RWPE2 (cell line): Measurements from ENCODE around the gene TSPAN2.

ENCODE experiments used
- ATAC-seq: fragments of 200-7000 bp; cut with Tn5 transposase; 3 replicates; pipeline ENCODE4 v1.9.1; 2021; ENCODE audit warnings: low read depth
- DNase-seq: peaks from one replicate; pipeline ENCODE4 v3.0.0-alpha.2; 2020; ENCODE audit warnings: low spot score
- H3K27ac ChIP-seq: fragments of 450-650 bp; 2 replicates; pipeline ENCODE4 v1.5.1; 2017; ENCODE audit warnings: mild to moderate bottlenecking; ENCODE audit not compliant: poor library complexity, severe bottlenecking
- H3K27me3 ChIP-seq: fragments of 250-450 bp; sonication (Bioruptor Pico); 2 replicates; pipeline ENCODE4 v1.5.1; 2021; ENCODE audit warnings: mild to moderate bottlenecking, moderate library complexity; ENCODE audit not compliant: insufficient read depth, poor library complexity, severe bottlenecking
- H3K36me3 ChIP-seq: fragments of 250-450 bp; sonication (Bioruptor Pico); 2 replicates; pipeline ENCODE4 v1.5.1; 2020; ENCODE audit warnings: low read depth, mild to moderate bottlenecking, moderate library complexity
- H3K4me1 ChIP-seq: fragments of 250-450 bp; sonication (Bioruptor Pico); 2 replicates; pipeline ENCODE4 v1.5.1; 2021; ENCODE audit warnings: mild to moderate bottlenecking, moderate library complexity; ENCODE audit not compliant: insufficient read depth, poor library complexity, severe bottlenecking
- H3K4me3 ChIP-seq: fragments of 250-450 bp; sonication (Bioruptor Pico); 2 replicates; pipeline ENCODE4 v1.5.1; 2021; ENCODE audit warnings: mild to moderate bottlenecking, moderate library complexity; ENCODE audit not compliant: severe bottlenecking
- H3K9me3 ChIP-seq: fragments of 250-450 bp; sonication (Bioruptor Pico); 2 replicates; pipeline ENCODE4 v1.5.1; 2021; ENCODE audit warnings: mild to moderate bottlenecking, moderate library complexity; ENCODE audit not compliant: severe bottlenecking
- TF ChIP-seq, protein P1 (sequence below): fragments of 450-650 bp; IDR thresholded peaks from one replicate; pipeline ENCODE4 v1.5.1; 2017; ENCODE audit warnings: mild to moderate bottlenecking, moderate library complexity; ENCODE audit not compliant: poor library complexity, severe bottlenecking

Gene TSPAN2

DNA sequence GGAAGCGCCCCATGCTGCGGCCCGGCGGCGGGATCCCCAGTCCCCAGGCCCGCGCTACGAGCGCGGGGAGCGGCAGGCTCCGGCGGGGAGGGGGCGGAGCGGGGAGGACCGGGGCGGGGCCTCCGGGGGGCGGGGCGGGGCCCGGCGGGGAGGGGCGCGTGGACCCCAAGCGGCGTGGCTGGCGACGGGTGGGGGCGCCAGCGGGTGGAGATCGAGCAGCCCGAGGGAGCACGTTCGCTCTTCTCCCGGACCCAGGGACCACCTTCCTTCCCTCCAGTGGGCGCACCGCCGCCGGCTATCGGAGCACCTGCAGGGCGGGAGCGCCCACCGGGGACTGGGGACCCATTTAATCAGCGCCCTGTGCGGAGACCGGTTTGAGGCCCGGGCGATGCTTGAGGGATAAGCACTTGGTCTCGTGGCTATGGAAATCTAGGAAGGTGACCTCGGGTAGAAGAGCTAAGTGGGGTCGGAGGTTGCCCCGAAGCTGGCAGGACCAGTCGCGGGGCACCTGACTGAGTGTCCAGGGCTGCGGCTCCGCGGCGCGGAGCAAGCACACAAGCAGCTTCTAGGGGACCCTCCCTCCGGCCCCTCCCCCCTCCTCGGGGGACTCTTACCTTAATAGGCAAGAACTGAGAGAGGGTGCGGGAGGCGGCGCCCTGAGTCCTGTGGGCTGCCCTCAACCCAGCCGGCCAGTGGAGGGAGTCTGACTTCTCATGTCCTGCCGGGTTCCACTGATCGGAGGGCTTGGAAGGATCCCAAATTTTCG, at the start of gene TSPAN2:
TSS of gene TSPAN2 (minus strand) at position 84 of the 766 bp plus-strand sequence. CDS start at position 13, 71 bp downstream.
- TF ChIP-seq, protein P1, sequence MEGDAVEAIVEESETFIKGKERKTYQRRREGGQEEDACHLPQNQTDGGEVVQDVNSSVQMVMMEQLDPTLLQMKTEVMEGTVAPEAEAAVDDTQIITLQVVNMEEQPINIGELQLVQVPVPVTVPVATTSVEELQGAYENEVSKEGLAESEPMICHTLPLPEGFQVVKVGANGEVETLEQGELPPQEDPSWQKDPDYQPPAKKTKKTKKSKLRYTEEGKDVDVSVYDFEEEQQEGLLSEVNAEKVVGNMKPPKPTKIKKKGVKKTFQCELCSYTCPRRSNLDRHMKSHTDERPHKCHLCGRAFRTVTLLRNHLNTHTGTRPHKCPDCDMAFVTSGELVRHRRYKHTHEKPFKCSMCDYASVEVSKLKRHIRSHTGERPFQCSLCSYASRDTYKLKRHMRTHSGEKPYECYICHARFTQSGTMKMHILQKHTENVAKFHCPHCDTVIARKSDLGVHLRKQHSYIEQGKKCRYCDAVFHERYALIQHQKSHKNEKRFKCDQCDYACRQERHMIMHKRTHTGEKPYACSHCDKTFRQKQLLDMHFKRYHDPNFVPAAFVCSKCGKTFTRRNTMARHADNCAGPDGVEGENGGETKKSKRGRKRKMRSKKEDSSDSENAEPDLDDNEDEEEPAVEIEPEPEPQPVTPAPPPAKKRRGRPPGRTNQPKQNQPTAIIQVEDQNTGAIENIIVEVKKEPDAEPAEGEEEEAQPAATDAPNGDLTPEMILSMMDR: peak; percentile 32
- Histone ChIP-seq H3K9me3 (no peaks in the 10 kb centered on the region), H3K27ac (no peak within 1 kb of the TSS), H3K36me3 (no peaks in the 10 kb centered on the region), H3K4me3 (peak within 1 kb of the TSS; percentile 48), H3K27me3 (no peaks in the 10 kb centered on the region), H3K4me1 (no peaks in the 10 kb centered on the region)
- DNase-seq (peak; percentile 72), ATAC-seq (peak; percentile 85)

GRCh38 chr1:115138973-115139372, 49.7 kb upstream of the TSPAN2 start:
- Histone ChIP-seq H3K4me1 (peaks cover 31% of the 10 kb centered on the region), H3K27me3 (no peaks in the 10 kb centered on the region), H3K9me3 (no peaks in the 10 kb centered on the region), H3K27ac (no peak overlapping the region), H3K4me3 (no peak overlapping the region), H3K36me3 (no peaks in the 10 kb centered on the region)
- TF ChIP-seq, protein P1: peak; percentile 93
- peak; percentile 85 for DNase-seq
- peak; percentile 91 for ATAC-seq

DNA sequence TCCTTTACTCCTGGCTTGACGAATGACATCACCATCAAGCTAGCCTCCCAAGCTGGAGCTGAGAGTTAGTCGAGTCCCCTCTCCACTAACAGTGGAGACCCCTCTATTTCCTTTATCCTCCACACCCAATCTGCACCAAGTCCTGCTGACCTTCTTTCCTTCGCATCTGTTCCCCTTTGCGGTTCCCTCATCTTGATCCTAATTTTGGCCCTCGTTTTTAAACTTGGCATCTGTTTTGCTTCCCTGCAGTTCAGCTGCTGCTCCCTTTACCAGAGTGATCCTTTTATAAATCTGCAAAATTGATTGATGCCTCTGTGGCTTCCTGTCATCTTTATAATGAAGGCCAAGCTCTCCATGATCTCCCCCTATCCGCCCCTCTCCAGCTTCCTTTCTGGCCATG, 49.0 kb upstream of the TSPAN2 start:
- TF ChIP-seq, protein P1: no peak
- no peak overlapping the region for H3K27ac ChIP-seq
- no peak overlapping the region for H3K4me3 ChIP-seq
- H3K27me3 ChIP-seq: no peaks in the 10 kb centered on the region
- no peak for DNase-seq
- no peaks in the 10 kb centered on the region for H3K36me3 ChIP-seq
- no peaks in the 10 kb centered on the region for H3K9me3 ChIP-seq
- no peak for ATAC-seq
- peaks cover 36% of the 10 kb centered on the region for H3K4me1 ChIP-seq

- peaks cover 40% of the 10 kb centered on the region for H3K4me1 ChIP-seq
- peak overlapping the region; percentile 83 for H3K27ac ChIP-seq
- no peak overlapping the region for H3K4me3 ChIP-seq
- TF ChIP-seq, protein P1: no peak
- no peak for ATAC-seq
- H3K27me3 ChIP-seq: no peaks in the 10 kb centered on the region
- H3K9me3 ChIP-seq: no peaks in the 10 kb centered on the region
- H3K36me3 ChIP-seq: no peaks in the 10 kb centered on the region
- no peak for DNase-seq
These were observed 47.9 kb upstream of the TSPAN2 start for GRCh38 chr1:115137191-115137590.

GRCh38 chr1:115136706-115137105, 47.4 kb upstream of the TSPAN2 start:
- no peaks in the 10 kb centered on the region for H3K9me3 ChIP-seq
- TF ChIP-seq, protein P1: no peak
- no peak overlapping the region for H3K4me3 ChIP-seq
- peak overlapping the region; percentile 83 for H3K27ac ChIP-seq
- H3K36me3 ChIP-seq: no peaks in the 10 kb centered on the region
- peaks cover 40% of the 10 kb centered on the region for H3K4me1 ChIP-seq
- ATAC-seq: no peak
- DNase-seq: no peak
- H3K27me3 ChIP-seq: no peaks in the 10 kb centered on the region
